Stimulated activated CD4-positive, alpha-beta T cell treated with anti-CD3 and anti-CD28 coated beads, TNF-alpha, amount 100 ng/mL, for 48 hours (primary cell): Measurements from ENCODE around the gene GDF7.

Experiments
- DNase-seq, 3 donors: peaks; one replicate each; pipeline ENCODE4 v3.0.0-alpha.2; 2020; ENCODE audit warnings: low read depth in 3 of 3

GDF7 gene

DNA sequence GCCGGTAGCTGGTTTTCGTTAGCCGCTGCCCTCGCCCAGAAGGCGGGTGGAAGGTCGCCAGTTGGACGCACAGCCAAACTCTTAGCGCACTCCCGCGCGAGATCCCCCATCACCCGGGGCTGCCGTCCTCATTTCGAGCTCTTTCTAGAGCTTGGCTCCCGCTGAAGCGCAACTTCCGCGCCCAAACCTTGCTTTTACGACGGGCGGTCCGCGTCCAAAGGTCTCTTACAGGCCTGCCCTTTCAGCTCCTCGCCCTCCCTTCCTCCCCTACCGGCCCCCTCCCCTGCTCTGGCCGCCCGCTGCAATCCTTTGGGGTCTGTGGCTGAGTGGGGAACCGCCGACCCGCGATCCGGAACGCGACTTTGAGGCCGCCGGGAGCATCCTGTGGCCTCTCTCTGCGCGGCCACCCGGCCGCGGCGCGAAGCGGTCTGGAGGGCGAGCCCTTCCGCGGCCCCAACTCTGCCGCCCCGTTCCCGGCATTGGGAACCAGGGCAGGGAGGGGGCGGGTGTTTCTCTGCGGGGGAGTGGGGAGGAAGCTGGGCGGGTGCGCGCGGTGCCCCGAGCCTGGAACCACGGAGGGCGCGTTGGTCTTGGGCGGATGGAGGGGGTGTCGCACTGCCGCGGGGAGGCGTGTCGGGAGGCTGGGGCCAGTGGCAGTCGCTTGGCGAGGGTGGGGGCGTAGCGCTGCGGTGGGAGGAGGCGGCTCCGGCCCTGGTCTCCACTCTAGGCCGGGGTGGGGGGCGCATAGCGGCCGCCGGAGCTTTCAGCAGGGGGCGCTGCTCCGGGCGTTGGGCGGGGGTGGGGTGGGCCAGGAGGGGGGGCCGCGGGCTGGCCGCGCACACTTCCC, at the start of gene GDF7:
TSS of gene GDF7 (plus strand) at position 841 of the 847 bp plus-strand sequence. CDS start 96 bp downstream, outside the sequence.
- no peak for DNase-seq

DNA sequence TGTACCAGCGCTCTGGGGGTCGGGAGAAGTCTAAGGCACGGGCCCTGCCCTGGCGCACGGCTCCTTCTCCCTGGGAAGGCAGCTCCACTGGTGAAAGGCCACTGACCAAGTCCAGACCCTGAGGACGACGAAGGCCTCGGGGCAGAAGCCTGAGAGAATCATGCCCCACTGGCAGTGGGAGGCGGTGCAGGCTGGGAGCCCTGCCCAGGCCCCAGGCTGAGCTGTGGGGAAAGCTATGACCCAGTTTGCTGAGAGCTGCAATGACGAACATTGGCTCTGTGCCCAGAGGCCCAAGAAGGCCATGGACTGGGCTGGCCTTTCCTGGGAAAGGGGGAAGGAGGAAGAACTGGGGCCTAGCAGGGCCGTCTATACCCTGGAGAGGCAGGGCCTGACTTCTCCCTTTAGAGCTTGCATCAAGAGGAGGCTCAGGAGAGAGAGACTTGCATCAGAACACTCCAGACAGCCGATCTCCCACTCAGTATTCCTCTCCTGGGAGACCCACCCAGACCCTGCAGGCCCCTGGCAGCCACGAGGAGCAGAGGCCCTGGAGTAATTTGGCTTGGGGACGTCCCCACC, 49.0 kb upstream of the GDF7 start:
- no peak for DNase-seq

DNA sequence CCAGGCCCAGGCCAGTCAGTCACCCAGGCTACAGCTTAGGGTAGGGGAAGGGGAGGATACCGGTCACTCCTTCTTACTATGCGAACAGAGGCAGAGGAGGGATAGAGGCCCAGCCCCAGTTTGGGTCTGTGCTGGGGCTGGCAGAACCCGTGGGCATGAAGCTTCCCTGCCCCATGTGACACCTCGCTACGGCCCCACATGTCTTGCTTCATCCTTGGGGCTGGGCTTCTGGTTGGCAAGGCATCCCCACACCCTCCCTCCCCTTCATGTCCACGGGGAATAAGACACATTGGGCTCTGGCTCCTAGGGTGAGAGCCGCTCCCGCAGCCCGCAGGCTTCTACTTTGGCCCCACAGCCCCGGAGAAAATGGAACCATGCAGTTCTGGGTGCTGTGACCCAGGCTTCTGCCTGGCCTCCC, 48.5 kb upstream of the GDF7 start:
- DNase-seq: no peak

DNA sequence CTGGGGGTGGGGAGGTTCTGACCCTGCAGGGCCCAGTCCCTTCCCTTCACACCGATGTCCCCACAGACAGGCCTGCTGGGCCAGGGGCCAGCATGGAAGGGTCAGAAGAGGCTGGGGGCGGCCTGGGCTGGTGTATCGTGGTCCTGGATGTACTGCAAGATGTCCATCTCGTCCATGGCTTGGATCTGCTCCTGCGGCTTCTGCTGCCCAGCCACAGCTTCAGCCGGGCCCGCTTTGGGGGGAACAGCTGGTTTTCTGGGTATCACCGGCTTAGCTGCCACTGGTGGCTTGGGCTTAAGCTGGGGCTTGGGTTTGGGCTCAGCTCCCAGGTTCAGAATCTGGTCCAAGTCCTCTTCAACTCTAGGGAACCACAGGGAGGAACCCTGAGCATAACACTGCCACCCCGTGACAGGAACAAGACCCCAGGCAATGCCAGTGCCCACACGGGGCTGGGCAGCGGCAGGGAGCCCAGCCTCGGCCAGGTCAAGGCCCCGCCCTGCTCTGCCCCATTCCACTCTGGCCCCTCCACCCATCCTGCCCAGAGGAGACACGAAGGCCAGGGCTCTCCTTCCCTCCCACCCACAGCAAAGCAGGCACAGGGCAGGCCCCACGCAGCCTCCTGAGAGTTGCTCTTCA, 47.9 kb upstream of the GDF7 start:
- no peak for DNase-seq

GRCh38 chr2:20619624-20620024, 47.3 kb upstream of the GDF7 start:
- no peak for DNase-seq

GRCh38 chr2:20620271-20620681, 46.7 kb upstream of the GDF7 start:
- DNase-seq: no peak

DNA sequence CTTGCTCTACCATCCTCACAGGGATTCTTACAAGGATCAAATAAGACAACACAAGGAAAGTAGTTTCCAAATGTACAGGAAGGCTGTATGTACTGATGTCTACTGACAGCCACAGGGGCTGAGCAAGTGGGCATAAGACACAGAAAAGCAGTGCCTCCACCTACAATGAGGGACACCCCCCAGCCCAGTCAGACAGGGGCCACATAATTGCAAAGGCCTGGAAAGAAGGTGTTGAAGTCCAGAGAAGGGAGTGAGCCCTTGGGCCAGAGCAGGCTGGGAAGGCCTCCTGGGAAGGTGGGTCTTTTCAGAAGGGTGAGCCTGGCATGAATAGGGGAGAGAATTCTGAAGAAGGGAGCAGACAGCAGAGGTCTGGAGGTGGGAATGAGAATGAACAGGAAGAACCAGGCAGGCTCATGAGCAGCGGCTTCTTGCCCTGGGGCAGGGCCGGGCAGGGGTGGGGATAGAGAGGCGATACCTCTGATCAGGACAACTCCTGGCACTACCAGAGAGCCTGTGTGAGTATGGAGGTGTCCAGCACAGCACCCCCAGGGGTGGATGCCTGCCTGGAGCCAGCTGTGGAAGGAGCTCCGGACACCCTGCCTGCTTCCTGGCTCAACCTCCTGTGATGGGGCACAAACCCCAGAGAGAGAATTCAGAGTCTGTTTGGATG, 46.1 kb upstream of the GDF7 start:
- DNase-seq: no peak

DNA sequence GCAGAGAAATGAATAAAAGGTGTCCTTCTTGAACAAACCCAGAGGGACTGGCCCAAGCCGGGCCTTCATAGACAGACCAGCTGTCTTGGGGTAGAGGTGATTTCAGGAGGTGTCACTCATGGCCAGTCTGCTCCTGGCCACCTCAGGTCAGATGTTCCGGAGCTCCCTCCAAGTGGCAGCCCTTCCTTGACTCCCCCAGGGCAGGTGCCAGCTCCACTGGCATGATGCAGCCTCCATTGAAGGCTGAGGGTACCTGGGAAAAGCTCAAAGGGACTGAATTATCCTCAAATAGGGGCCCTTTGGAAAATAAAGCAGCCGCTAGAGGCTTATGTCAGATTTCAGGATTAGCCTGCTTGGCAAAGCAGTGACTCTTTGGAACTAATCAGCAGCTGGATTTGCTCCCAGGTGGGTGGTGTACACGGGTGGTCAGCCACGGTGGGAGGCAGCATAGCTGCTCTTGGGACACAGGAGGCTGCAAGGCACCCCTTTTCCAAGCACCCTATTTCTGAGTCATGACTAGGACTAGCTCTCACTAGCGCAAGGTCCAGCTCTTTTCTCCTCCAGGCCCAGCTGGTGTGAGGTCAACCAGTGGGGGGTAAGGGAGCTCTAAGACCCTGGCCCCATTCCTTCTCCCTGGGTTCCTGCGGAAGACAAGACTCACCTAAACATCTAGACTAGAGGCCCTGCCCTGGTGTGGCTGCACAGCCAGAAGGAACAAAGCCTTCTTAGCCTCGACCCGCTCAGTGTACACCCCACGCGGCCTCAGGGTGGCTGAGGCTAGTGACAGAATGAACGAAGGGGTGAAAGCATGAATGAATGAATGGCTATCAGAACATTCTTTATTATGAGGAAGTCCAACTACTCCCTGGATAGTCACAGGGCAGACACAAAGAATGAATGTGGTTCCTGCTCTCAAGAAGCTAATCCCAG, 45.3 kb upstream of the GDF7 start:
- no peak for DNase-seq

- DNase-seq: no peak
Measured at GRCh38 chr2:20622296-20622686, 44.7 kb upstream of the GDF7 start.

- no peak for DNase-seq
Measured at GRCh38 chr2:20622731-20623130, 44.2 kb upstream of the GDF7 start.

GRCh38 chr2:20623241-20623640, 43.7 kb upstream of the GDF7 start:
- no peak for DNase-seq

DNA sequence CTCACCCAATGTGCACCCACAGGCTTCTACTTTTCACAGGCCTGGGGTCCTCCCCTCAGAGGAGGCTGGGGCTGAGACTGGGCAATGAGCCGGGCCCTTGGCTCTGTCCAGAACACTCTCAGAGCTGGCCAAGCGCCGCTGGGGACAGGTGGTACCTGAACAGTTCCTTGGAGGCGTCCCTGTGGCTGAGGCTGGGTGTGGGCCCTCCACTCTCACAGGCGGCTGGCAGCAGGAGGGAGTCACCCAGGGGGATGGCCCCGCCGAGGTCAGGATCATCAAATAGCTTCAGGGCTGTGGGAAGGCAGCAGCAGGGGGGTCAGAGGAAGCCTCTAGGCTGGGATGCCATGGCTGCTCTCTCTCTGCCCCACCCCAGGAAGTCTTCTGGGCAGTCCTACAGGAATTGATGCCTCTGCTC, 43.2 kb upstream of the GDF7 start:
- no peak for DNase-seq

- no peak for DNase-seq
Measured at GRCh38 chr2:20624156-20624883, 42.6 kb upstream of the GDF7 start.

DNA sequence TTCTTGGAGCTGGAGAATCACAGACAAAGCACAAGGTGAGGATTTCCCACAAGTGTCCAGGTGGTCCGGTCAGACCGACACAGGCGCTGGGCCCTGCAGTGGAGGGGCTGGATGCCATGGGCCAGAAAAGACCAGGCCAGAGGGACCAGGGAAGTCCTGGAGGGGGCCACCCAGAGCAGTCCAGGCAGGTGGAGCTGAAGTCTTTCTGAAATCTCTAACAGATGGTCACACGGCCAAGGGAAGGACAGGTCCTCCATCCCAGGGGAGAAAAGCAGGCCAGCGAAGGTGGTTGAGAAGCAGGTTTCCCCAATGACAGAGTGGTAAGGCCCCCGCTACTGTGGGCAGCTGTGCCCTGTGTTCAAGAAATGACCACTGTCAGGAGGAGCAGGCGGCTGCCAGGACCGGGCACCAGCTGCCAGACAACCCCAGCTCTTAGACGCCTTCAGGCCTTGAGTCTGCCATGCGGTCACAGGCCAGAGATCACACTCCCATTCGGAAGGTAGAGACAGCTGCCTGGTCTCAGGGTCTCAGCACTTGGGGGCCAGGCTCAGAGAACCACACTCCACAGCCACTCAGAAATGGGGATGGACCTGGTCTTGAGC, 42.0 kb upstream of the GDF7 start:
- no peak for DNase-seq

- DNase-seq: no peak
Measured at GRCh38 chr2:20625491-20626391, 41.2 kb upstream of the GDF7 start.

DNA sequence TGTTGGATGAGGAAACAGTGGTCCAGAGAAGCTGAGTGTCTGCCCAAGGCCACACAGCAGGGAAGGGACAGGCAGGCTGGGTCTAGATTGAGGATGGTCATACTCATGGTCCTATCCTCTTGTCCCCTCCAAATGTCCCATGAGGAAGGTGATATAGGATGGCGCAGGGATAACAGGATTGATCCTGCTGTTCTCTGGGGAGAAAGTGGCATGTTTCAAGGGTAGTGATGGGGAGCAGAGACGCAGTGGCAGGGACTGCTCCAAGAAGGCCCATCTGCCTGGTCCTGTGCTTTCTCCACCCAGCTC, 40.6 kb upstream of the GDF7 start:
- DNase-seq: no peak

GRCh38 chr2:20626698-20627513, 40.0 kb upstream of the GDF7 start:
- DNase-seq: no peak

DNA sequence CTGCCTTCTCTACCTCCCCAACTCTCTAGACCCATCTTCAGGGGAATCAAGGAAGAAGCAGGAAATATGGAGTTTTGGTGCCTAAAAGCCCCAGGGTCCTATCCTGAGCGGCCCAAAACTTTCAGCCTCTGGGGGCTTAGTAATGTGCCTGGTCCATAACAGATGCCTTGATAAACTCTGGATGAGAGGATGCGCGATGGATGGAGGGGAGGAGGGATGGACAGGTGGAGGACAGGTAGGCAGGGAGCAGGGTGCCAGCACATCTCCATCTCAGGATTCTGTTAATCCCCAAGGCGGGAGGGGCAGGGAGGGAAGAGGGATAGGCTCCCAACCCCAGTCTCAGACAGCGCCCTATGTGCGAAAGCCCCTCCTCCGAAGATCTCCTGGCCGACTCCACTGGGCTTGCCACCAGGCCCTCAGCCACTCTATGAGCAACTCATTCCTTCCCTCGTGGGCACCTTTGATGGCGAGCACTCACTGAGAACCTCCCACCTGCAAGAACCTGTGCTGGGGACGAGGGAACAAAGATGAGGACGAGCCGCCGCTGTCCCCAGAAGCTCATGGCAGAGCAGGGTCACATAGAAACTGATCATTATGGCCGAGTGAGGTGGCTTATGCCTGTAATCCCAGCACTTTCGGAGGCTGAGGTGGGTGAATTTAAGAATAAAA, 39.1 kb upstream of the GDF7 start:
- no peak for DNase-seq
